CD4-positive, alpha-beta T cell treated with Interferon alpha-2 for 1 hour (primary cell): ENCODE data around the gene AGPAT4.
A peak's percentile ranks its signal among the peaks of the same experiment; 100 is the strongest.

Experiments
- DNase-seq, 2 donors: peaks; one replicate each; pipeline ENCODE4 v3.0.0-alpha.2; 2020 to 2022

The AGPAT4 gene

GRCh38 chr6:161105408-161105807 is 168.5 kb downstream of the AGPAT4 start:
- DNase-seq = no peak

- DNase-seq = no peak
These were observed 168.9 kb downstream of the AGPAT4 start for GRCh38 chr6:161104966-161105365.

- no peak for DNase-seq
These were observed 170.4 kb downstream of the AGPAT4 start for GRCh38 chr6:161103475-161103874.

- DNase-seq = no peak
These were observed 172.3 kb downstream of the AGPAT4 start for GRCh38 chr6:161101517-161101916.

GRCh38 chr6:161100072-161100471 is 173.8 kb downstream of the AGPAT4 start:
- DNase-seq = no peak

- no peak for DNase-seq
These were observed 177.9 kb downstream of the AGPAT4 start for GRCh38 chr6:161095916-161096315.

GRCh38 chr6:161094955-161095354 is 178.9 kb downstream of the AGPAT4 start:
- no peak for DNase-seq

GRCh38 chr6:161091972-161092701 is 181.7 kb downstream of the AGPAT4 start:
- DNase-seq = no peak

- DNase-seq = no peak
These were observed 182.7 kb downstream of the AGPAT4 start for GRCh38 chr6:161091151-161091550.

- no peak for DNase-seq
These were observed 185.1 kb downstream of the AGPAT4 start for GRCh38 chr6:161088676-161089328.

GRCh38 chr6:161085246-161085645 is 188.6 kb downstream of the AGPAT4 start:
- DNase-seq = no peak

GRCh38 chr6:161082215-161082614 is 191.6 kb downstream of the AGPAT4 start:
- no peak for DNase-seq

GRCh38 chr6:161080263-161080970 is 193.4 kb downstream of the AGPAT4 start:
- DNase-seq = peak in 1 of 2 donors; percentile 41
